Lower lobe of right lung (tissue), 2 donors: ENCODE measurements around the gene SLC24A1. TPM values are rescaled to one million over a fixed set of nuclear protein-coding genes. Genes with fewer than 3 reads are reported as not detected.

Experiments used
- ATAC-seq, 2 donors: fragments of 200-7000 bp; cut with Tn5 transposase; one replicate each; pipeline ENCODE4 v1.9.1; 2020 to 2022; ENCODE audit warnings: mild to moderate bottlenecking in 2 of 2, moderate library complexity in 2 of 2
- DNase-seq: peaks from one replicate; pipeline ENCODE4 v3.0.0-alpha.2; 2020
- H3K27ac ChIP-seq: fragments of 200-600 bp; one replicate; pipeline ENCODE4 v1.8.0; 2022
- H3K27me3 ChIP-seq: fragments of 200-600 bp; one replicate; pipeline ENCODE4 v1.8.0; 2022; ENCODE audit warnings: low read depth
- H3K36me3 ChIP-seq: fragments of 200-600 bp; one replicate; pipeline ENCODE4 v1.8.0; 2022; ENCODE audit warnings: mild to moderate bottlenecking
- H3K4me1 ChIP-seq: fragments of 200-600 bp; one replicate; pipeline ENCODE4 v1.8.0; 2022
- H3K4me3 ChIP-seq: fragments of 200-600 bp; one replicate; pipeline ENCODE4 v1.8.0; 2022; ENCODE audit warnings: mild to moderate bottlenecking
- H3K9me3 ChIP-seq: fragments of 200-600 bp; one replicate; pipeline ENCODE4 v1.8.0; 2022
- intact Hi-C: fragments of 100-400 bp; cut with DNase I; formaldehyde crosslinking; loops from one replicate; pipeline ENCODE4 v1.11.0; 2022
- total RNA-seq: library from RNA; stranded (reverse); fragmentation: NEBNext Ultra II Directional; extraction: Animal tissue kit (Norgen Biotek cat#: 25700); gene quantifications from one replicate; pipeline ENCODE4 v1.2.1, GENCODE V29; 2021
- TF ChIP-seq, protein P1 (sequence below): fragments of 200-600 bp; IDR thresholded peaks from one replicate; pipeline ENCODE4 v1.8.0; 2022; ENCODE audit warnings: antibody characterized with exemption, mild to moderate bottlenecking
- donor health status: DM: no; HTN: yes; CAD: no; lungs with severe emphysema.

SLC24A1 gene
- total RNA-seq, 1 donor from 2014 or later: 11.4 TPM

DNA sequence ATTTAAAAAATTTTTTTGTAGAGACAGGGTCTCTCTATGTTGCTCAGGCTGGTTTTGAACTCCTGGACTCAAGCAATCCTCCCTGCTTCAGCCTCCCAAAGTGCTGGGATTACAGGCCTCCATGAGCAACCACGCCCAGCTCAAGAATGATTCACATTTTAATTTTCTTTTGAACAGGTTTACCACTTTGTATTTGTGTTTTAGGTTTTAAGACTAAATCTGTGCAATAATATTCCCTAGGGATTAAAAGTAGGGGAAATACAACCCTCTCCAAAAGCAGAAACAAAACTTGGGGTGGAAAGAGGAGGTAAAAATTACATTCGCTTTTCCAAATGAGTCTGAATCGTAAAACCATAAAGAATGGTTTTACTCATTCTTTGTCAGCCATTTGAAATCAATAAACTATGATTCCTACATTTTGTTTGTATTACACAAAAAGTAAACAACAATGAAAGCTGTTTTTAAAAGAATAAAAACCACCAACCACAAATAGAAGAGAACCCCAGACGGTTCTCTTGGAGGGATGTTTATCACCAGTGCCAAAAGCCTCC lies 37.8 kb downstream of the SLC24A1 start:
- Histone ChIP-seq H3K27me3 (no peaks in the 10 kb centered on the region), H3K27ac (no peak overlapping the region), H3K4me3 (no peak overlapping the region), H3K9me3 (no peaks in the 10 kb centered on the region), H3K36me3 (peaks cover 99% of the 10 kb centered on the region), H3K4me1 (no peaks in the 10 kb centered on the region)
- DNase-seq (no peak), ATAC-seq (no peak)
- TF ChIP-seq, protein P1, sequence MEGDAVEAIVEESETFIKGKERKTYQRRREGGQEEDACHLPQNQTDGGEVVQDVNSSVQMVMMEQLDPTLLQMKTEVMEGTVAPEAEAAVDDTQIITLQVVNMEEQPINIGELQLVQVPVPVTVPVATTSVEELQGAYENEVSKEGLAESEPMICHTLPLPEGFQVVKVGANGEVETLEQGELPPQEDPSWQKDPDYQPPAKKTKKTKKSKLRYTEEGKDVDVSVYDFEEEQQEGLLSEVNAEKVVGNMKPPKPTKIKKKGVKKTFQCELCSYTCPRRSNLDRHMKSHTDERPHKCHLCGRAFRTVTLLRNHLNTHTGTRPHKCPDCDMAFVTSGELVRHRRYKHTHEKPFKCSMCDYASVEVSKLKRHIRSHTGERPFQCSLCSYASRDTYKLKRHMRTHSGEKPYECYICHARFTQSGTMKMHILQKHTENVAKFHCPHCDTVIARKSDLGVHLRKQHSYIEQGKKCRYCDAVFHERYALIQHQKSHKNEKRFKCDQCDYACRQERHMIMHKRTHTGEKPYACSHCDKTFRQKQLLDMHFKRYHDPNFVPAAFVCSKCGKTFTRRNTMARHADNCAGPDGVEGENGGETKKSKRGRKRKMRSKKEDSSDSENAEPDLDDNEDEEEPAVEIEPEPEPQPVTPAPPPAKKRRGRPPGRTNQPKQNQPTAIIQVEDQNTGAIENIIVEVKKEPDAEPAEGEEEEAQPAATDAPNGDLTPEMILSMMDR: no peak
- intact Hi-C loops: no loop called here

DNA sequence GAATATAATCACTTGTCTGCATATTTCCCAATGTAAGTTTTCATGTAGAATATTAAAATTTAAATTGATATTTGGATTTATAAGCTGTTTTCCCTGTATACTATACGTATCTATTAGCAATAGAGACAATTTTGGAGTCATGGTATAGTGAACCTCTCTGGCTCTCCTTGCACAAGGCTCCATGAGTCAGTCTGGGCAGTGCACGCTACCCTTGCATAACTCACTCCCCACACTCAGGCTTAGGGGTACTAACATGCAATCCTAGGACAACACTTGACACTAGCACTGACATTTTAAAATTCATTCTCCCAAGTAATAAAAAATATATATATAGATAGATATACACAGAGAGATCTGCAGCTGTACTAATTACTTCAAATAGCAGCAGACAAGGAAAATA lies 39.2 kb downstream of the SLC24A1 start:
- Histone ChIP-seq H3K27me3 (no peaks in the 10 kb centered on the region), H3K9me3 (no peaks in the 10 kb centered on the region), H3K36me3 (peaks cover 99% of the 10 kb centered on the region), H3K4me3 (no peak overlapping the region), H3K27ac (no peak overlapping the region), H3K4me1 (no peaks in the 10 kb centered on the region)
- TF ChIP-seq, protein P1: no peak
- DNase-seq (no peak), ATAC-seq (no peak)
- intact Hi-C loops: no loop called here

DNA sequence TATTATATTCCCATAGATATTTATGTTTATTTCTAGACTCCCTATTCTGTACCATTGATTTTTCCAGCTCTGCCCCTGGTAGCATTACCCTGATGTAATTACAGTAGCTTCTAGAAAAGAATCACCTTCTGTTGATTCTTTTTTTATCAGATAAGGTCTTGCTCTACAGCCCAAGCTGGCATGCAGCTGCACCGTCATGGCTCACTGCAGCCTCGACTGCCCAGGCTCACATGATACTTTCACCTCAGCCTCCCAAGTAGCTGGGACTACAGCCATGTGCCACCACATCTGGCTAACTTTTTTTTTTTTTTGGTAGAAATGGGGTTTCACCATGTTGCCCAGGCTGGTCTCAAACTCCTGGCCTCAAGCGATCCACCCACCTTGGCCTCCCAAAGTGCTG lies 41.8 kb downstream of the SLC24A1 start:
- TF ChIP-seq, protein P1: no peak
- H3K4me3 ChIP-seq: no peak overlapping the region
- no peak for ATAC-seq
- no peaks in the 10 kb centered on the region for H3K27me3 ChIP-seq
- intact Hi-C loops: no loop called here
- DNase-seq: no peak
- no peaks in the 10 kb centered on the region for H3K4me1 ChIP-seq
- no peaks in the 10 kb centered on the region for H3K9me3 ChIP-seq
- H3K36me3 ChIP-seq: peaks cover 100% of the 10 kb centered on the region
- H3K27ac ChIP-seq: no peak overlapping the region

DNA sequence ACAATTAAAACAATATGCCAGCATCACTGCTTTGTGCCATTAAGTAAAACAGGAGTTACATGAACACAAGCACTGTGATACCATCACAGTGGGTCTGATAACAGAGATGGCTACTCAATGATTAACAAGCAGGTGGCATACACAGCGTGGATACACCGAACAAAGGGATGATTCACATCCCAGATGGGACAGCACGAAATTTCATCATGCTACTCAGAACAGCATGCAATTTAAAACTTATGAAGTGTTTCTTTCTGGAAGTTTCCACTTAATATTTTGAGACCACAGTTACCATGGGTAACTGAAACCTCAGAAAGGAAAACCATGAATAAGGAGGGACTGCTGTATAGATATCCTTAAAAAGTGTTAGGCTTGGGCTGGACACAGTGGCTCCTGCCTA lies 44.5 kb downstream of the SLC24A1 start:
- Histone ChIP-seq H3K4me1 (no peaks in the 10 kb centered on the region), H3K27ac (no peak overlapping the region), H3K27me3 (no peaks in the 10 kb centered on the region), H3K9me3 (no peaks in the 10 kb centered on the region), H3K4me3 (no peak overlapping the region), H3K36me3 (peaks cover 98% of the 10 kb centered on the region)
- intact Hi-C loops: no loop called here
- ATAC-seq: no peak
- TF ChIP-seq, protein P1: no peak
- DNase-seq: no peak

DNA sequence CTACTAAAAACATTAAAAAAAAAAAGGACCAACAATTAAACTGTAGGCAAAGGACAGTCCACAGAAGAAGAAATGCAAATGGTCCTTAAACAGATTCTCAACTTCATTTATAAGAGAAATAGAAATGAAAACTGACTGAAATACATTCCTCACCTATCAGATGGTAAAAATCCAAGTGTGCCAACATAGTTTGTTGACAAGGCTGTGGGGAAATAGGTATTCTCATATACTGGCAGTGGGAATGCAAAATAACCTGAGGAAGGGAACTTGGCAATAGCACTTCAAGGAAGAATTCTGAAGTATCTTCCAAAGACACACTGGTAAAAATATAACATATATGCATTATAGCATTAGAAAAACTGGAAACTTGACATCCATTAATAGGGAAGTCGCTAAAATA lies 53.8 kb downstream of the SLC24A1 start:
- TF ChIP-seq, protein P1: no peak
- Histone ChIP-seq H3K4me1 (no peaks in the 10 kb centered on the region), H3K27ac (no peak overlapping the region), H3K36me3 (peaks cover 58% of the 10 kb centered on the region), H3K4me3 (no peak overlapping the region), H3K27me3 (no peaks in the 10 kb centered on the region), H3K9me3 (no peaks in the 10 kb centered on the region)
- ATAC-seq (no peak), DNase-seq (no peak)
- intact Hi-C loops: no loop called here

DNA sequence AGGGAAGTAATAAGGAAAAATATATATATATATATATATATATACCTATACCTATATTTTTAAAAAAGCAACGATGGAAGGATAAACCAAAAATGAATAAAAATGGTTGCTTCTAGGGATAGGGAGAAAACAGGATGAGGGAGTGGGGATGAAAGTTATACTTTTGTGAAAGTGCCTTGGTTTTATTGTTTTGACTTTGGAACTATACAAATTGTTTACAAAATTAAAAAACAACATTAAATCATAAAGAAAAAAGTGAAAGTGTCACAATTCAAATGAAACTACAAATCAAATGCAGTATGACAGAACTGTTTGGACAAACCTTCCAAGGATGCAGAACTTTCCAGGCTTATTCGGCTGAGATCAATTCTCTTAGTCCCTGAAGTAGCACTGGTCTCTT lies 54.4 kb downstream of the SLC24A1 start:
- ATAC-seq: no peak
- intact Hi-C loops: no loop called here
- Histone ChIP-seq H3K4me3 (no peak overlapping the region), H3K27ac (no peak overlapping the region), H3K4me1 (no peaks in the 10 kb centered on the region), H3K36me3 (peaks cover 52% of the 10 kb centered on the region), H3K9me3 (no peaks in the 10 kb centered on the region), H3K27me3 (no peaks in the 10 kb centered on the region)
- TF ChIP-seq, protein P1: no peak
- DNase-seq: no peak
